ENCODE measurements around the gene PDE4D. TPM values are rescaled to one million over a fixed set of nuclear protein-coding genes. Genes with fewer than 3 reads are reported as not detected.

PDE4D gene
- total RNA-seq, 1 donor from 2014 or later, result 14.2 TPM

GRCh38 chr5:59322058-59322457, 571.5 kb downstream of the PDE4D start:
- peaks cover 6% of the 10 kb centered on the region for H3K27me3 Mint-ChIP-seq (ENCODE audit: low read depth, unreplicated experiment)
- TF ChIP-seq CTCF (IDR thresholded peaks at IDR 0.05; ENCODE audit: insufficient read depth, low read depth, low read length), result no peak
- TF ChIP-seq EZH2 (IDR thresholded peaks at IDR 0.05; ENCODE audit: insufficient read depth, low read length), result no peak
- H3K36me3 Mint-ChIP-seq (ENCODE audit: low read depth, unreplicated experiment), result no peaks in the 10 kb centered on the region
- Histone ChIP-seq H3K9me3 (ENCODE audit: insufficient read depth, low read depth, low read length) (no peaks in the 10 kb centered on the region), H3K36me3 (ENCODE audit: insufficient read depth, low read length) (no peaks in the 10 kb centered on the region), H2AFZ (ENCODE audit: low read depth, low read length) (no peak overlapping the region), H3K4me1 (ENCODE audit: insufficient read depth, low read length) (no peaks in the 10 kb centered on the region), H3K27ac (ENCODE audit: low read depth, low read length) (no peak overlapping the region), H3K79me2 (ENCODE audit: insufficient read depth, low read length) (no peaks in the 10 kb centered on the region), H3K9ac (ENCODE audit: low read length) (no peak overlapping the region), H3K27me3 (ENCODE audit: insufficient read depth, low read length) (no peaks in the 10 kb centered on the region), H4K20me1 (ENCODE audit: insufficient read depth, low read length) (no peaks in the 10 kb centered on the region), H3K4me3 (ENCODE audit: insufficient read depth, low read depth, low read length) (no peak overlapping the region), H3K4me2 (ENCODE audit: low read length) (no peak overlapping the region)
- FAIRE-seq (no peak), DNase-seq (ENCODE audit: low read depth) (no peak)
- no peaks in the 10 kb centered on the region for H3K9me3 Mint-ChIP-seq (ENCODE audit: unreplicated experiment)
- H3K27ac Mint-ChIP-seq (ENCODE audit: unreplicated experiment), result no peak overlapping the region
- peaks cover 35% of the 10 kb centered on the region for H3K4me1 Mint-ChIP-seq (ENCODE audit: low read depth, unreplicated experiment)
- H3K4me3 Mint-ChIP-seq (ENCODE audit: unreplicated experiment), result no peak overlapping the region

- Histone ChIP-seq H3K4me1 (ENCODE audit: insufficient read depth, low read length) (no peaks in the 10 kb centered on the region), H3K79me2 (ENCODE audit: insufficient read depth, low read length) (no peaks in the 10 kb centered on the region), H3K4me3 (ENCODE audit: insufficient read depth, low read depth, low read length) (no peak overlapping the region), H3K9ac (ENCODE audit: low read length) (no peak overlapping the region), H3K36me3 (ENCODE audit: insufficient read depth, low read length) (no peaks in the 10 kb centered on the region), H3K4me2 (ENCODE audit: low read length) (no peak overlapping the region), H3K9me3 (ENCODE audit: insufficient read depth, low read depth, low read length) (no peaks in the 10 kb centered on the region), H4K20me1 (ENCODE audit: insufficient read depth, low read length) (no peaks in the 10 kb centered on the region), H3K27me3 (ENCODE audit: insufficient read depth, low read length) (no peaks in the 10 kb centered on the region), H2AFZ (ENCODE audit: low read depth, low read length) (no peak overlapping the region), H3K27ac (ENCODE audit: low read depth, low read length) (no peak overlapping the region)
- no peaks in the 10 kb centered on the region for H3K9me3 Mint-ChIP-seq (ENCODE audit: unreplicated experiment)
- TF ChIP-seq CTCF (IDR thresholded peaks at IDR 0.05; ENCODE audit: insufficient read depth, low read depth, low read length) (no peak), EZH2 (IDR thresholded peaks at IDR 0.05; ENCODE audit: insufficient read depth, low read length) (no peak)
- no peak overlapping the region for H3K4me3 Mint-ChIP-seq (ENCODE audit: unreplicated experiment)
- FAIRE-seq (no peak), DNase-seq (ENCODE audit: low read depth) (no peak)
- H3K4me1 Mint-ChIP-seq (ENCODE audit: low read depth, unreplicated experiment), result peaks cover 31% of the 10 kb centered on the region
- H3K36me3 Mint-ChIP-seq (ENCODE audit: low read depth, unreplicated experiment), result no peaks in the 10 kb centered on the region
- peak overlapping the region; percentile 3 for H3K27ac Mint-ChIP-seq (ENCODE audit: unreplicated experiment)
- H3K27me3 Mint-ChIP-seq (ENCODE audit: low read depth, unreplicated experiment), result peaks cover 6% of the 10 kb centered on the region
These were observed 571.9 kb downstream of the PDE4D start for GRCh38 chr5:59321642-59322041.

- H3K36me3 ChIP-seq (ENCODE audit: insufficient read depth, low read length), result no peaks in the 10 kb centered on the region
- H3K79me2 ChIP-seq (ENCODE audit: insufficient read depth, low read length), result no peaks in the 10 kb centered on the region
- H3K4me1 ChIP-seq (ENCODE audit: insufficient read depth, low read length), result no peaks in the 10 kb centered on the region
- FAIRE-seq, result no peak
- H4K20me1 ChIP-seq (ENCODE audit: insufficient read depth, low read length), result no peaks in the 10 kb centered on the region
- no peak overlapping the region for H3K27ac ChIP-seq (ENCODE audit: low read depth, low read length)
- H3K4me2 ChIP-seq (ENCODE audit: low read length), result no peak overlapping the region
- no peak for DNase-seq (ENCODE audit: low read depth)
- Mint-ChIP-seq H3K4me1 (ENCODE audit: low read depth, unreplicated experiment) (peaks cover 30% of the 10 kb centered on the region), H3K36me3 (ENCODE audit: low read depth, unreplicated experiment) (no peaks in the 10 kb centered on the region), H3K9me3 (ENCODE audit: unreplicated experiment) (no peaks in the 10 kb centered on the region), H3K27me3 (ENCODE audit: low read depth, unreplicated experiment) (peaks cover 6% of the 10 kb centered on the region), H3K4me3 (ENCODE audit: unreplicated experiment) (no peak overlapping the region), H3K27ac (ENCODE audit: unreplicated experiment) (no peak overlapping the region)
- H2AFZ ChIP-seq (ENCODE audit: low read depth, low read length), result no peak overlapping the region
- no peaks in the 10 kb centered on the region for H3K9me3 ChIP-seq (ENCODE audit: insufficient read depth, low read depth, low read length)
- no peaks in the 10 kb centered on the region for H3K27me3 ChIP-seq (ENCODE audit: insufficient read depth, low read length)
- no peak overlapping the region for H3K9ac ChIP-seq (ENCODE audit: low read length)
- TF ChIP-seq EZH2 (IDR thresholded peaks at IDR 0.05; ENCODE audit: insufficient read depth, low read length), result no peak
- no peak for TF ChIP-seq CTCF (IDR thresholded peaks at IDR 0.05; ENCODE audit: insufficient read depth, low read depth, low read length)
- H3K4me3 ChIP-seq (ENCODE audit: insufficient read depth, low read depth, low read length), result no peak overlapping the region
These were observed 573.1 kb downstream of the PDE4D start for GRCh38 chr5:59320420-59320819.

Measured in astrocyte (in vitro differentiated cells and primary cell).